ENCODE measurements around the gene PARD6A. TPM values are rescaled to one million over a fixed set of nuclear protein-coding genes. Genes with fewer than 3 reads are reported as not detected.

The PARD6A gene
- total RNA-seq, 1 donor from 2014 or later: 9.4 TPM

Other genes starting within 250 kb of the PARD6A start
- gene ZDHHC1, start 244.5 kb upstream of the PARD6A start, total RNA-seq: 1.2 TPM
- gene HSD11B2, start 229.8 kb upstream of the PARD6A start, total RNA-seq: 0.41 TPM
- gene ATP6V0D1, start 179.8 kb upstream of the PARD6A start, total RNA-seq: 78.7 TPM
- gene AGRP, start 177.4 kb upstream of the PARD6A start, total RNA-seq: not detected
- gene RIPOR1, start 132.1 kb upstream of the PARD6A start, total RNA-seq: 32.6 TPM
- 62.0 TPM for gene CTCF, start 98.4 kb upstream of the PARD6A start, total RNA-seq
- gene CARMIL2, start 15.8 kb upstream of the PARD6A start, total RNA-seq: 2.4 TPM
- 24.9 TPM for gene ACD, start 700 bp upstream of the PARD6A start, total RNA-seq
- gene ENKD1, start 5.8 kb downstream of the PARD6A start, total RNA-seq: 9.4 TPM
- 2.0 TPM for gene C16orf86, start 5.9 kb downstream of the PARD6A start, total RNA-seq
- gene GFOD2, start 58.4 kb downstream of the PARD6A start, total RNA-seq: 57.9 TPM
- 3.7 TPM for gene RANBP10, start 145.6 kb downstream of the PARD6A start, total RNA-seq
- gene TSNAXIP1, start 145.9 kb downstream of the PARD6A start, total RNA-seq: 4.5 TPM
- 26.5 TPM for gene THAP11, start 181.4 kb downstream of the PARD6A start, total RNA-seq
- 70.9 TPM for gene NUTF2, start 186.0 kb downstream of the PARD6A start, total RNA-seq
- 25.3 TPM for gene CENPT, start 186.7 kb downstream of the PARD6A start, total RNA-seq
- 64.0 TPM for gene EDC4, start 212.1 kb downstream of the PARD6A start, total RNA-seq
- gene NRN1L, start 223.9 kb downstream of the PARD6A start, total RNA-seq: not detected
- 6.5 TPM for gene PSKH1, start 232.3 kb downstream of the PARD6A start, total RNA-seq

All from frontal cortex (tissue), 1 donor.